ENCODE results near the gene CCNK. TPM values are rescaled to one million over a fixed set of nuclear protein-coding genes. Genes with fewer than 3 reads are reported as not detected.
A peak's percentile ranks its signal among the peaks of the same experiment; 100 is the strongest.

Gene CCNK
- total RNA-seq, 1 experiment from 2014 or later = 80.1 TPM

DNA sequence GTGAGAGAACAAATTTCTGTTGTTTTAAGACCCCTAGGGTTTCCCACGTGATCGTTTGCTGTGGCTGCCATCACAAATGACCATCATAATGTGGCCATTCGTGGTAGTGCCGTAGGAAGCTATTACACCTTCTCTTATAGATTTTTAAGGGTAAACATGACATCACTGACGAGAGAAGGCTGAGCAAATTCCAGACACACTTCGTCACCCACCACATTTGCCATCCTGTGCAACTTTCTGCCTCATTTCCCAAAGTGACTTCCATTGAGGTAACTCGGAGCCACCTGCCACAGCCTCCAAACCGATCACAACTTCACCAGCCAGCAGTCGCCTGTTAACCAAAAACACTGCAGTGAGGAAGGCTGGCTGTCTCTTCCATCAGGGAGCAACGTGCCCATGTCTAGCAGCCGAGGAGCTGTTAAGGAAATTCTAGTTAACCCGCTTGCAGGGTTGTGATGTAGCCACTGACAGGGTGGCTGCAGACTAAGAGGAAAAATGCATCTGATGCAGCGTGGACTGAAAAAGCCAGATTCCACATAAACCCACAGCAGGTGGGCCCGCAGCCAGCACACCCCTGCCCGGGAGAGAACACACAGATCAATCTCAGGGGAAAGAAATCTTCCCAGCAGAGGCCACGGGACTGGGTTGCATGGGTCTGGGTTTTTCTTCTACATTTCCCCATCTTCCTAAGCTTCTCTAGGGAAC is 78.2 kb downstream of the CCNK start:
- Histone ChIP-seq H4K20me1 (ENCODE audit: control insufficient read depth, insufficient read depth, insufficient read length) (no peaks in the 10 kb centered on the region), H2AFZ (ENCODE audit: low read length) (no peak overlapping the region), H3K27ac (ENCODE audit: insufficient read length, low read depth, low read length) (no peak overlapping the region), H3K23me2 (ENCODE audit: insufficient read length, low read depth, low read length, poor library complexity, severe bottlenecking) (no peaks in the 10 kb centered on the region), H4K8ac (replicated peaks; ENCODE audit: insufficient read length, low read depth, low read length) (no peak overlapping the region), H2AK5ac (ENCODE audit: insufficient read length, low read length) (no peak overlapping the region), H3K56ac (ENCODE audit: insufficient read length, low read depth, low read length) (no peak overlapping the region), H3K14ac (ENCODE audit: insufficient read depth, low read length) (no peak overlapping the region), H2BK120ac (ENCODE audit: low read depth, low read length, poor library complexity, severe bottlenecking) (no peak overlapping the region), H3K27me3 (ENCODE audit: insufficient read depth, low read length) (no peaks in the 10 kb centered on the region), H2BK5ac (ENCODE audit: insufficient read length, low read length) (no peak overlapping the region), H3K9me3 (ENCODE audit: control insufficient read depth, low read depth, low read length) (no peaks in the 10 kb centered on the region), H3T11ph (ENCODE audit: low read length) (no peak overlapping the region), H4K91ac (ENCODE audit: insufficient read length, low read depth, low read length) (no peak overlapping the region), H4K5ac (ENCODE audit: insufficient read length, low read depth, low read length) (no peak overlapping the region), H2BK12ac (ENCODE audit: insufficient read length, low read depth, low read length) (no peak overlapping the region), H3K18ac (ENCODE audit: insufficient read length, low read depth, low read length) (no peak overlapping the region), H3K9ac (ENCODE audit: extremely low read depth, insufficient read length, low read length) (no peak overlapping the region), H2BK15ac (ENCODE audit: low read depth, low read length) (no peak overlapping the region), H3K79me1 (ENCODE audit: insufficient read depth, low read depth, low read length, poor library complexity, severe bottlenecking) (no peaks in the 10 kb centered on the region), H3K4me1 (ENCODE audit: insufficient read depth, low read length) (peaks cover 10% of the 10 kb centered on the region), H2BK20ac (ENCODE audit: low read depth, low read length, poor library complexity, severe bottlenecking) (no peak overlapping the region), H3K23ac (ENCODE audit: insufficient read length, low read depth, low read length) (no peak overlapping the region), H3K79me2 (ENCODE audit: insufficient read depth, low read length) (peaks cover 2% of the 10 kb centered on the region; the same call in 1 of the 2 replicates), H3K4me2 (ENCODE audit: insufficient read depth, insufficient read length, low read length) (no peak overlapping the region), H3K4ac (ENCODE audit: low read depth, low read length) (no peak overlapping the region)
- Mint-ChIP-seq H3K9me3 (peaks cover 0 to 6% of the 10 kb centered on the region in 2 experiments; a peak in 4 of 5 replicates), H3K36me3 (ENCODE audit: insufficient read depth in 1 of 3, low read depth in 3 of 3) (peaks cover 5 to 13% (median 8%) of the 10 kb centered on the region in 3 experiments; a peak in 6 of 7 replicates), H3K27ac (peak overlapping the region in 2 of 3 experiments; percentile 17 to 70; a peak in 5 of 7 replicates), H3K4me3 (no peak overlapping the region), H3K27me3 (ENCODE audit: low read depth) (no peaks in the 10 kb centered on the region), H3K4me1 (peaks cover 32 to 45% of the 10 kb centered on the region in 2 experiments)
- TF ChIP-seq, protein P1, sequence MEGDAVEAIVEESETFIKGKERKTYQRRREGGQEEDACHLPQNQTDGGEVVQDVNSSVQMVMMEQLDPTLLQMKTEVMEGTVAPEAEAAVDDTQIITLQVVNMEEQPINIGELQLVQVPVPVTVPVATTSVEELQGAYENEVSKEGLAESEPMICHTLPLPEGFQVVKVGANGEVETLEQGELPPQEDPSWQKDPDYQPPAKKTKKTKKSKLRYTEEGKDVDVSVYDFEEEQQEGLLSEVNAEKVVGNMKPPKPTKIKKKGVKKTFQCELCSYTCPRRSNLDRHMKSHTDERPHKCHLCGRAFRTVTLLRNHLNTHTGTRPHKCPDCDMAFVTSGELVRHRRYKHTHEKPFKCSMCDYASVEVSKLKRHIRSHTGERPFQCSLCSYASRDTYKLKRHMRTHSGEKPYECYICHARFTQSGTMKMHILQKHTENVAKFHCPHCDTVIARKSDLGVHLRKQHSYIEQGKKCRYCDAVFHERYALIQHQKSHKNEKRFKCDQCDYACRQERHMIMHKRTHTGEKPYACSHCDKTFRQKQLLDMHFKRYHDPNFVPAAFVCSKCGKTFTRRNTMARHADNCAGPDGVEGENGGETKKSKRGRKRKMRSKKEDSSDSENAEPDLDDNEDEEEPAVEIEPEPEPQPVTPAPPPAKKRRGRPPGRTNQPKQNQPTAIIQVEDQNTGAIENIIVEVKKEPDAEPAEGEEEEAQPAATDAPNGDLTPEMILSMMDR (conservative IDR thresholded peaks at IDR 0.05) = no peak
- no peak for DNase-seq
- WGBS (ENCODE audit: extremely low coverage, insufficient read length, low lambda C conversion rate) = no CpG with 5 or more reads among the region's 16 CpGs
